Esophagus mucosa (tissue), 1 donor: Measurements from ENCODE around the gene HEATR5B. TPM values are rescaled to one million over a fixed set of nuclear protein-coding genes. Genes with fewer than 3 reads are reported as not detected.
"Not testable (repeated sequence)": the region's sequence is repeated elsewhere in the genome, so short reads cannot be mapped to it uniquely, and the experiment has no call there.

Experiments
- ATAC-seq: fragments of 200-7000 bp; cut with Tn5 transposase; one replicate; pipeline ENCODE4 v1.9.1; 2020
- total RNA-seq: library from RNA; stranded (reverse); gene quantifications from one replicate; pipeline ENCODE4 v1.2.4, GENCODE V29; 2023
- donor health status: DM: yes; HTN: yes; CAD: no.

The HEATR5B gene
- total RNA-seq, 1 donor from 2014 or later = 14.8 TPM

DNA sequence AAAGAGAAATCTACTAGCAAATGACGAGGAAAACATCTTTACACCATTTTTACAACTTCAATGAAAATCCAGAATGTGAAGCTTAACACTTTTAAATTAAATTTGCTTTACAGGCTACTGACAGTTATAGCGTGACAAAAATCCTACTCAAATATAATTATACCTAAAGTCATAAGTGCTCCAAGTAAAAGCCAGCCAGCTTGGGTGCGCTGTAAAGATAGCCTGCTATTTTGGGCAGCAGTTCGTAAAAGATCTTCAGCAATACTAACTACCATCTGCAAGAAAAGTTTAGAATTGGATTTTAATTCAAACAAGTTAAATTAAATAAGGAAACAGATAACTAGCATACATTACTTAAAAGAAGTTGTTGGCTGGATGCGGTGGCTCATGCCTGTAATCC lies 22.4 kb downstream of the HEATR5B start:
- no peak for ATAC-seq

DNA sequence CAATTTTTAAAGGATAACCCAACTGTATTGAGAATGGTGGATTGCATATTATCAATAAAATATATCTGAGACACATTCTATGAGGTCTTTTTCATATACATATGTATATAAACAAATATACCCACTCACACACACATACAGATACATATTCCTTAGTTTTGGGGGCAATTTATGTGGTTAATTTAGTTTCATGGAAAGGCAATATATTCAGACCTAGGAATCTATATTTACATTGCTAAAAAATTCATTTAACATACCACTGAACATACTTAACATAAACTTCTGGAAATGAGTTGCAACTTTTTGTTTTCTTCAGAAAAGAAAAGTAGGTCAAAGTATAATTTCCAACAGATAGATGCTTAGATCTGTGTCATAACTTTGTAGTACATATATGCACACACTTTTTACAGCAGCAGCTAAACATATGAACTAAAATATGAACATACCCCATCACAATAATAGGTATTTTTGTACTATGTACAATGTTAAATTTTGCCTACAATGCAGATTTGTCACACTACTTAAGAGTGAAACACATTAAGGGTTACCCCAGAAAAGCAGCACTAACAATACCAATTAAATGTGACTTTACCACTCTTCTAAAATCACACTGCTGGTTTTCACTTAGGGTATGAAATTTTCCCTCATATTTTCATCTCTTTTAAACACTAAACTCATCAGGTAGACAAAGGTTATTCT lies 23.0 kb downstream of the HEATR5B start:
- ATAC-seq = no peak

DNA sequence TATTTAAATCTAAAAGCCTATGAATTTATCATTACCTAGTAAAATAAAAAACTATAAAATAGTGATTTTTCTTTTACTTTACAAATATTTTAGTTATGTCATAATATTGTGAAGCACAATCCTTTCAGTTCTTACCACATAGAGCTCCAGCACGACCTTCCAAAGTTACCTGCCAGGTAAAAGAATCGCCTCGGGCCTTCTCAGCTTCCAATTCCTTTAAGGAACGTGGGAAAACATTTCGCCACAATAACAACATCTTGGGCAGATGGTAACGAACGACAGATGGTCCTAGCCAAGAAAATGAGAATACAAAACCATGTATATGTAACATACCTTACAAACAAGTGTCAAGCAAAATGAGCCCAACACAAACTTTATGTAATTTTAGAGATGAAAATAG lies 23.7 kb downstream of the HEATR5B start:
- no peak for ATAC-seq

DNA sequence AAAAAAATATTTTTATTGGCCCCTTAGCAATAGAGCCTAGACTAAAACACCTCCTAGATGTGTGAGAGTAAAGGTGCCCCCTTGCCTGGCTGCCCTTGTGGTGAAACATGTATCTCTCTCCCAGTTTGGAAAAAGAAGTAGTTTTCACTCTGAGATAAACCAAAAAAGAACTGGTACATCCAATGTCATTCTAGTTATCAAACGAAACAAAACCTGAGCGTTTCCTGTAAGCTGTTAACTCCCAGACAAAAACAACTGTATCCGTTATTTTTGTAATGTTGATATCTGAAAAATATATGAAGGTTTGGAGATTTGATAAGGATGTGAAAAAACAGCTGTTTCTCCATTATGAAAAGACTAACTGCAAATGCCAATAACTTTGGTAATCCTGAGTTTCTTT lies 24.3 kb downstream of the HEATR5B start:
- ATAC-seq = no peak

DNA sequence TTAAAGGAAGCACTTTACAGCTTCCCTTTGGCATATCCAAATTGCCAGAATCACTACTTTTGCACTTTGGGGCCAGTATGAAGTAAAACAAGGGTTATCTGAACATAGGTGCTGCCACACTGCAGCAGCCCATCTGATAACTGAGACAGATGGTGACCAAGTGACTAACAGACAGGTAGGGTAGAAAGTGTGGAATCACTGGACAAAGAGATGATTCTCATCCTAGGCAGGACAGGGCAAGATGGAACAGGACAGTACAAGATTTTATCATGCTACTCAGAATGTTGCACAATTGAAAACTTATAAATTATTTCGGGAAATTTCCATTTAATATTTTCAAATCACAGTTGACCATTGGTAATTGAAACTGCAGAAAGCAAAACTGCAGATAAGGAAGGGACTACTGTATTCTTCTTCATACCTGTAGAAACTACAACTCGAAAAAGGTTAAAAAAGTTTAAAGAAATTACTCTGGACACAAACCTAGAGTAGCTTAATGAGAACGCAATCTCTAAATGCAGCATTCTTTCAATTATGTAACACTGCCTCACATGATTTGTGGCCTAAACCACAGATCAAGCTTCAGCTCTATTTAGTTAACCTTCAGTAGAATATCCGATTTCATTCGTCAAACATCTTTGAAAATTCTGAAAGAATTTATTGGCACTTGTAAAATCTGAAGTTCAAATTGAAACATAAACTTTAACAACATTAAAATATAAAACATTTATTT lies 31.4 kb downstream of the HEATR5B start:
- ATAC-seq = no peak

DNA sequence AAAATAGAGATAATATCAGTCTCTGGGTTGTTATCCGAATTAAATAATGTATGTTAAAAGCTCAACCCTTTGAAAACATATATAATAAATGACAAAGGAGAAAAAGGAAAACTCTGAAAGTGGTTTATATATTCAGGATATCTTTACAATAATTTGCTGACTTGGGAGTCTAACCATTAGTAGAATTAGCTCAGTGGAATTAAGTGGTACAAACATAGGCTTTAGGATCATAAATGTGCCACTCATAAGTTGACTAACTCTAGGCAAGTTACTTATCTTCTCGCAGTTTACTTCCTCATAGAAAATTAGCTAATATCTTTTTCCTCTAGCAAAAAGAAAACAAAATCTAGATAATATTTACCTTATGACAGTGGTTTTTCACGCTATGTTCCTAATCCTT lies 44.6 kb downstream of the HEATR5B start:
- ATAC-seq = no peak

DNA sequence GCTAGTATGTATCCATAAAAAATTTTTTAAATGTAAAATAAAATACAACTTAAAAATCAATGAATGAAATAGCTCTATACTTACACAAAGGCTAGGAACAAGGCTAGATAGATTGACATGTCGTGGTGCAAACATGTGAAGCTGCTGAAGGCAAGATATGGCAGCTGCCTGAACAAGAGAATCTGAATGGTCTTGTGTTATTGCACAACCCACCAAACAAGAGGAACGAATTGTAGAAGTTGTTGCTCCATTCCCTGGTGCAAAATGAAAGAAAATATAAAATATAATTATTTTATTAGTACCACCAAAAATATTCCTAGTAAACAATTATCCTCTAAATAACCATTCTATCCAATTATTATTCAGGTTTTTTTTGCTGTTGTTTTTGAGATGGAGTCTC lies 46.4 kb downstream of the HEATR5B start:
- ATAC-seq = no peak

DNA sequence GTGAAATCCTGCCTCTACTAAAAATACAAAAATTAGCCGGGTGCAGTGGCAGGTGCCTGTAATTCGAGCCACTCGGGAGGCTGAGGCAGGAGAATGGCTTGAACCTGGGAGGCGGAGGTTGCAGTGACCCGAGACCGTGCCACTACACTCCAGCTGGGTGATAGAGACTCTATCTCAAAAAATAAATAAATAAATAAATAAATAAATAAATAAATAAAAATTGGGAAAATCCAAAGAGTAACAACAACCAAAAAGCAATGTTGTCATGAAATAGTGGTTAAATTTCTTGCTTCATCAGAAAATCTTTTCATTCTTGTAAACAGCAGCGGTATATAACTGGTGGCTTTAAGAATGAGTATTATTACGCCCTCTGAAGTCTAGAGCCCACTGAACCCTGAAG lies 54.4 kb downstream of the HEATR5B start:
- ATAC-seq = no peak

DNA sequence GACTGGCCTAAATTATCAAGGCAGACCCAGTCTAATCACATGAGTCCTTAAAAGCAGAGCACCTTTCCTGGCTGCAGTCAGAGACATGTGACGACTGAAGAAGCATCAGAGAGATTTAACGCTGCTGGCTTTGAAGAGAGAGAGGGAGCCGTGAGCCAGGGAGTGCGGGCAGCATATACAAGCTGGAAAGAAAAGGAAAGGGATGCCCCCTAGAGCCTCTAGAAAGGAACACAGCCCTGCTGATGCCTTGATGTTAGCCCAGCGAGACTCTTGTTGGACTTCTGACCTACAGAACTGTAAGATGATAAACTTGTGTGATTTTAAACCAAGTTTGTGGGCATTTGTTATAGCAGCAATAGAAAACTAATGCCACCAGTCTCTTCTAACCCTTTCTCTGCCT lies 58.1 kb downstream of the HEATR5B start:
- ATAC-seq = no peak

DNA sequence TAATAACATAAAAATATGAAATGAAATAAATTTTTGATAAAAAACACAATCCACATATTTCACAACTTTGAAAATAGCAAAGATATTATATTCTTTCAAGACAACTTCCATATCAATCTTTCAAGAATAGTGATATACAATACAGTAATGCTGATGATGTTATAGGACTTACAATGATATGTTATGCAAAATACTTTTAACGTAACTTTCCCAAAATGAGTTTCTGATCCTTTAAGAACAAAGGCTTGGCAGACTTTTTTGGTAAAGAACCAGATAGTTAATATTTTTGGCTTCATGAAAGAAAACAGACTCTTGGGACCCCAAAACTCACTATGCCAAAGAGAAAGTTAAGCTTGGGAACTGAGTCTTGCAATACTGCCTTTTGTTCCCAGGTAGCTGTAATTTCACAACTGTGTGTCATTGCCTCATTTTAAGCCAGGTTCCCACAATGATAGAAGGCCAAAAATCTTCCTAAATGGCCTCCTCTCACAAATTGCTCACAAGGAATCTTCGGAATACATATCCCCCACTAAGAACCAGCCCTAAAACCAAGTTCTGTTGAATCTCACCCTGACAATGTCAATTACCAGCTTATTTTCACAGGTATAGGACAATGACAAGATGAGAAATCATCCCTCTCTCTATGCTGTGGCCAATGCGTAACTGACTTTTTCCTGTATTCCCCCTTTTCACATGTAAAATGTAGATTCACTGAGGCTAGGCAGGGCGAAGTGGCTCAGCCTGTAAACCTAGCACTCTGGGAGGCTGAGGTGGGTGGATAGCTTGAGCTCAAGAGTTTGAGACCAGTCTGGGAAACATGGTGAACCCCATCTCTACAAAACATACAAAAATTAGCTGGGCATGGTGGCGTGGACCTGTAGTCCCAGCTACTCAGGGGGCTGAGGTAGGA lies 63.0 kb downstream of the HEATR5B start:
- ATAC-seq = no peak

DNA sequence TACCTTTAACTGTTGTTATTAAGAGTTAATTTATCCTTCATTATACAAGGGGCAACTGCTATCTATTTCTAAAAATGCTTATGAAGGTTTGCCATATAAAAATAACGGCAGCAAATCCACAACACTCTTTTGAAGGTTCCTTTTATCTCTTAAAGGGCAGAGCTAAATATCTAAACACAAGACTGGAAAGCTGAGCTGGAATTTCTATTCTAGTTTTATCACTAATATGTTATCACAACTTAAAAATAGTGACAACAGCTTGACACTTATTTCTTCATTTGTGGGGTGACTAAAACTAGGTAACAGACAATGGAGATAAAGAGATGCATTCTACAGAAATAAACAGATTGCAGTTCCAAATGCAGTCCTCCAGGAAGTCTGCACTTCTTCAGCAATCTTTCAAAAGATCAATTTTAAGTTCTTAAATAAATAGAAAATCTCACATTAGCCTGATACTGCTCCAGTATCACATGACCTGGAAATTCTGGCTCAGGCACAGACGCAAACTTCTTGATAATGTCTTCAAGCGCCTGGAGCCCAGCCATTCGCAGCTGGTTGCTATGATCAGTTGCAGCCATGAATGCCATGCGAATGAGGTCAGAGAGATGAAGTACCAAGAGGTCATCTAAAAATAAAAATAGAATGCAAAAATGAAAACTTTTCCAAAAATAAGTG lies 63.8 kb downstream of the HEATR5B start:
- ATAC-seq = no peak

DNA sequence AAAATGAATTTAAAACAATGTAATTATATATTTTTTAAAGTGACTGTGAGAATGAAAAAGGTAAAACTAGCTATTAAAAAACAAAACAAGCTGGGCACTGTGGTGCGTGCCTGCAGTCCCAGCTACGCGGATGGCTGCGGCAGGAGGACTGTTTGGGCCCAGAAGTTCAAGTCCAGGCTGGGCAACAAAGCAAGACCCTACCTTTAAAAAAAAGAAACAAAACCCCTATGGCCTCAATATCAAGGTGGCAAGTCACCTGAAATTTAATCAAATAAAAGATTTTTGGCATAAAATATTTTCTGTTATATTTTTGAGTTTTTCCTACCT lies 70.9 kb downstream of the HEATR5B start:
- no peak for ATAC-seq

DNA sequence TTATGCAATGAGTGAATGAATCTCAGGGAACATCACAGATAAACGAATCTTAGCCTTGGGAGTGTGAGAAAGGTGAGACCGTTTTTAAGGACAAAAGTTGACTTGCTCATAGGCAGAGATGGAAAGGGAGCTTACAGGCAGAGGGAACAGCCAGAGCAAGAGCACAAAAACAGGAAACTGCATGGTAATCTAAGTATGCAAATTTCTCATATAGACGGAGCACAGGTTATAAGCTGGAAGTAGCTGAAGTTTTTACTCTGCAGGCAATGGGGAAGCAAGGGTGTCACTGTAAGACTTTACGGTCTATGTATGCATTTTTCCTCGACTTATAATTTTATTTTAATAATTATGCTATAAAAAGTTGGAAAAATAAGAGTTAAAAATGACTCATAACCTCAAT lies 73.0 kb downstream of the HEATR5B start:
- ATAC-seq = no peak

DNA sequence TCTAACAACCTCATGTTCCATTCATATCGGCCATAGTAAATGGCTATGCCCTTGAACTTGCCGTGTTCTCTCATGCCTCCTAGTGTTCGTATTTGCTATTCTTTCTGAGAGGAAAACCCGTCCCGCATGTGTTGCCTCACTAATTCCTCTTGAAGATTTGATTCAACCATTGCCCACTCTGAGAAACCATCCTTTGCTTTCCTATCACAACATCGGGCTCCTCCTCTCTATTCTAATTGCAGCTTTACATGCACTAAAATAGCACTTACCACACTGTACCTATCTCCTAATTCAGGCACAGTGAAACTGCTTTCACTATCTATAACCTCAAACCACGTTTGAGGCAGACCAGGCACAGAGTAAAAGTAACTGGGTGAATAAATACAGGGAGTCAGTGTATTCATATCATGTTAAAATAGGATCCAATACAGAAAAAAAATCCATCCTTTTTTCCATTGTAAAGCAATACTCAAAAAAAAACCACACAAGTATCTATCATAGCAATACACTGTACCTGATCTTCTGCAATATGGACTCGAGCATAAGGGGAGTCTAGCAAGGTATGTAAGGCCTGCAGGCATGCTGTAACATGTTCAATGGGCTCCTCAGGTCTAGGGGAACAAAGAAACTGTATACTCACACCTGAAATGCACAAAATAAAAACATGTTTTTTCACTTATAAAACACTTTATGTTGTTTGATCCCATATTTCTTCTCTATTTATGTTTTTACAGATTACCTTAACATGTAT lies 78.9 kb downstream of the HEATR5B start:
- peak; percentile 69 for ATAC-seq

DNA sequence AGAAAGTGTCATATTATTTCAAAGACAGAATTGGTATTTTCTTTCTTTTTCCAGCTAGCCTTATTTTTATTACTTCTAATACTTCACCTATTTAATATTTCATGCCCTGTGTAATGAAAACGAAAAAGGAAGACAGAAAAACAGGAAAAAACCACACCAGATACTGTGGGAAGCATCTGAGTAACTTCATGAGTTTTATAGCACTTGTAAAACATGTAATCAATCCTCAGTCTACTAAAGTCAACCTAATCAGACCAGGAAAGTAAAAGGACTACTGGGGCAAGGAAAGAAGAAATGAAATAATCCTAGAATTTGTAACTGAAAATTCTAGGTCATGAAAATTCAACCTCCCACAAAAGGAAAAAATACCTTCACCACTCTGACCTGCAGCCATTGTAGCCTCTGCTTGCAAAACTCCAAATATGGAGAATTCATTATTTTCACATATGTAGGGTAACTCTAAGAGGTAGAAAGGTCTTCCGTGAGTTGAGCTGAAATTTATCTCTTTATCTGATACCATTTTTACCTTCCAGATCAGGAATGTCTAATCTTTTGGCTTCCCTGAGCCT lies 83.1 kb downstream of the HEATR5B start:
- ATAC-seq = no peak

DNA sequence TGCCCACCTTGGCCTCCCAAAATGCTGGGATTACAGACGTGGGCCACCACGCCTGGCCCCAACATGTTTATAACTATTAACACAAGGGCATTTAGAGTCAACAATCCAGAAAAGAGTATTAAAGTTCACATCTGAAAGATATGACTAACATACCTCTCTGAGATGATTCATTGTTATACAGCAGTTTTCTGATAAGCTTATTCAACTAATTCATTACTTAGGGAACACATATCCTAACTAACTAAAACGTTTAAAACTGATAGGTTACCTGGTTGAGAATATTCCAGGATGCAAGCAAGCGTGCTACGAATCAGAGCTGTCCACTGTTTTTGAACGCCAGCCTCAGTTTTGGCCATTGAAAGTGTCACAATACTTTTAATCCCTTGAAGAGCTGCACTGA lies 83.9 kb downstream of the HEATR5B start:
- ATAC-seq = peak; percentile 65

DNA sequence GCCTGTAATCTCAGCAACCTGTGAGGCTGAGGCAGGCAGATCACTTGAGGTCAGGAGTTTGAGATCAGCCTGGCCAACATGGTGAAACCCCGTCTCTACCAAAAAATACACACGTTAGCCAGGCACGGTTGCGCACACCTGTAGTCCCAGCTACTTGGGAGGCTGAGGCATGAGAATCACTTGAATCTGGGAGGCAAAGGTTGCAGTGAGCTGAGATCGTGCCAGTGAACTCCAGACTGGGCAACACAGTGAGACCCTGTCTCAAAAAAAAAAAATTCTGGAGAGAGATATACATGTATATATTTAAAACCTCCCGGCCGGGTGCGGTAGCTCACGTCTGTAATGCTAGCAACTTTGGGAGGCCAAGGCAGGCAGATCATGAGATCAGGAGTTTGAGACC lies 84.8 kb downstream of the HEATR5B start:
- ATAC-seq = not testable (repeated sequence)

DNA sequence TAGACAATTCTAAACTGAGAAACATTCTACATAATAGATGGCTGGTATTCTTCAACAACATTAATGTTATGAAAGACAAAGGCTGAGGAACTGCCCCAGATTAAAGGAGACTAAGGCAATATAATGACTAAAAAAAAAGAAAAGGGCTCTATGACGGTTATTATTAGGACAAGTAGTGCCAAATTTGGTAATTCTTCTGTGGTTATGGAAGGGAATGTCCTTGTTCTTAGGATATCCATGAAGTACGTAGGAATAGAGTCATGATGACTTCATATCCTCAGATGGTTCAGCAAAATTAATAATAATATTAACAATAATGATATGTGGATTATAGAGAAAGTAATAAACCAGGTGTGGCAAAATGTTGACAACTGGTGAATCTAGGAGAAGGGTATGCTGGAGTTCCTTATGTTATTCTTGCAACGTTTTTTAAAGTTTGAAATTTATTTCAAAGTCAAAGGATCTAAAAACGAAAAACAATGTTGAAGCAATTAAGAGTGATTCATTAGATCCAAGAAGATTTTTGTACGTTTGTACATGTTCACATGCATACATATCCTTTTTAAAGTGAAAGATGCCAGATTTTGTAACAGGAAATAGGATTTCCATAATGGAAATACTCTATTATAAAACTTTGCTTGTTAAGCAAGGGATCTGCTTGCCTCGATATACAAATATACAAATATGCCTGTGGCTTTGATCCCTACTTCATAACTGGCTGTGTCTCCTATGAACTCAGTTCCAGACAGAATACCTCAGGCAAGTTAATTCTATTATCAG lies 90.1 kb downstream of the HEATR5B start:
- no peak for ATAC-seq

DNA sequence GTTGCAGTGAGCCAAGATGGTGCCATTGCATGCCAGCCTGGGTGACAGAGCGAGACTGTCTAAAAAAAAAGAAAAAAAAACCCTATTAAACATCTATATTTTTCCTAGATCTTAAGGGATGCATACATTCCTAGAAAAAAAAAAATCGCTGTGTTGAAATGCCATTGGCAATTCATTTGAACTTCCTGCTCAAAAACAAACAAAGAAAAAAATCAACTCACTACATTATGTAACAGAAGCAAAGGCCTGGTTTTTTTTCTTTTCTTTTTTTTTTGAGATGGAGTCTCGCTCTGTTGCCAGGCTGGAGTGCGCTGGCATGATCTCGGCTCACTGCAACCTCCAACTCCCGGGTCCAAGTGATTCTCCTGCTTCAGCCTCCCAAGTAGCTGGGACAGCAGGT lies 96.2 kb downstream of the HEATR5B start:
- no peak for ATAC-seq

DNA sequence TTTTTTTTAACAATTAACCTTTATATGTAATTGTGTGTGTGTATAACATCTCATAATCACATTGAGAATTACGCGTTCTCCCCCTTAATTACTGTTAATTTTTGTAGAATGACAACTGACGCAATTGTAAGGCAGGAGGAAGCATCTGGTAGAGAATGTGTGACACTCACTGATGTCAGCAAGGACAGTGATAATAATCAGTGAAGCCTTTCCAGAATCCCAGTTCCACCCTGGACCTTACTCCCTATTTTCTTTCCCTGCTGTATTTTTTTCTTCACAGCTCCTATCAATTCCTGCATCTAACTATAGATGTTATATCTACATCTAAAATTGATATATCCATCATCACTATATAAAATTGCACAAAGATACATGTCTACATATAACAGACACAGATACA lies 101.7 kb downstream of the HEATR5B start:
- ATAC-seq = no peak

DNA sequence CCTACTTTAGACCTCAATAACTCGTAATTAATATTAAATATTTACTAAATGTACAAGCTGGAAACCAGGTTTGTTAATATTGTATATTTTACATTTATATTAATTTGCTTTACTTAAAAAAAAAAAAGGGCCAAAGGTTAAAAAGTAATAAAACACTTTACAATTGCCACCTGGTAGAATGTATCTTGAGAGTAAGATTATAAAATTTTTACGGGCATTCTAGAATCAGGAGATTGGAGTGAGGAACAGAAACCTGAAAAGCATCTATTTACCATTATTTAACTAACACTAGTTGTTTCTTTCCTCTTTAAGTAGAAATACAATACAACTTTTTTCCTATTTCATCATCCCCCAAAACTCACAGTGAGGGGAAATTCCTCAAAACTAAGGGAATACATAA lies 102.3 kb downstream of the HEATR5B start:
- no peak for ATAC-seq
